Uterus (tissue), 2 donors: ENCODE data around the gene GPER1.

Experiments
- POLR2A ChIP-seq, 2 donors: fragments of 450-650 bp; IDR thresholded peaks; one replicate each; pipeline ENCODE4 v1.6.1; 2016; ENCODE audit warnings: antibody characterized with exemption in 2 of 2, mild to moderate bottlenecking in 1 of 2, moderate library complexity in 1 of 2
- TF ChIP-seq, protein P1 (sequence below), 4 experiments: fragments of 200-600 bp in 2 of 4; fragments of 450-650 bp in 2 of 4; sonication (generic) in 2 of 4; IDR thresholded peaks; one replicate each; pipeline ENCODE4 v1.5.1; 2016 to 2019; ENCODE audit warnings: antibody characterized with exemption in 4 of 4, mild to moderate bottlenecking in 2 of 4, moderate library complexity in 1 of 4

GRCh38 chr7:1140476-1141104 lies 52.7 kb downstream of the GPER1 start:
- TF ChIP-seq POLR2A (IDR thresholded peaks at IDR 0.05), result no peak
- TF ChIP-seq, protein P1, sequence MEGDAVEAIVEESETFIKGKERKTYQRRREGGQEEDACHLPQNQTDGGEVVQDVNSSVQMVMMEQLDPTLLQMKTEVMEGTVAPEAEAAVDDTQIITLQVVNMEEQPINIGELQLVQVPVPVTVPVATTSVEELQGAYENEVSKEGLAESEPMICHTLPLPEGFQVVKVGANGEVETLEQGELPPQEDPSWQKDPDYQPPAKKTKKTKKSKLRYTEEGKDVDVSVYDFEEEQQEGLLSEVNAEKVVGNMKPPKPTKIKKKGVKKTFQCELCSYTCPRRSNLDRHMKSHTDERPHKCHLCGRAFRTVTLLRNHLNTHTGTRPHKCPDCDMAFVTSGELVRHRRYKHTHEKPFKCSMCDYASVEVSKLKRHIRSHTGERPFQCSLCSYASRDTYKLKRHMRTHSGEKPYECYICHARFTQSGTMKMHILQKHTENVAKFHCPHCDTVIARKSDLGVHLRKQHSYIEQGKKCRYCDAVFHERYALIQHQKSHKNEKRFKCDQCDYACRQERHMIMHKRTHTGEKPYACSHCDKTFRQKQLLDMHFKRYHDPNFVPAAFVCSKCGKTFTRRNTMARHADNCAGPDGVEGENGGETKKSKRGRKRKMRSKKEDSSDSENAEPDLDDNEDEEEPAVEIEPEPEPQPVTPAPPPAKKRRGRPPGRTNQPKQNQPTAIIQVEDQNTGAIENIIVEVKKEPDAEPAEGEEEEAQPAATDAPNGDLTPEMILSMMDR (IDR thresholded peaks at IDR 0.05), result no peak
